ENCODE data around the gene AKT2. TPM values are rescaled to one million over a fixed set of nuclear protein-coding genes. Genes with fewer than 3 reads are reported as not detected.
A peak's percentile ranks its signal among the peaks of the same experiment; 100 is the strongest.

The AKT2 gene
- total RNA-seq, 1 donor from 2014 or later, result 127 TPM

- Mint-ChIP-seq H3K9me3 (ENCODE audit: unreplicated experiment) (no peaks in the 10 kb centered on the region), H3K27me3 (ENCODE audit: low read depth, unreplicated experiment) (no peaks in the 10 kb centered on the region), H3K4me3 (ENCODE audit: unreplicated experiment) (peak within 1 kb of the TSS; percentile 90), H3K27ac (ENCODE audit: unreplicated experiment) (peak within 1 kb of the TSS; percentile 91), H3K4me1 (ENCODE audit: low read depth, unreplicated experiment) (peaks cover 7% of the 10 kb centered on the region), H3K36me3 (ENCODE audit: low read depth, unreplicated experiment) (peaks cover 2% of the 10 kb centered on the region)
- peak within 1 kb of the TSS; percentile 88 for H3K4me2 ChIP-seq (ENCODE audit: low read length)
- H3K9me3 ChIP-seq (ENCODE audit: insufficient read depth, low read depth, low read length), result no peaks in the 10 kb centered on the region
- no peaks in the 10 kb centered on the region for H3K27me3 ChIP-seq (ENCODE audit: insufficient read depth, low read length)
- TF ChIP-seq CTCF (IDR thresholded peaks at IDR 0.05; ENCODE audit: insufficient read depth, low read depth, low read length) (no peak), EZH2 (IDR thresholded peaks at IDR 0.05; ENCODE audit: insufficient read depth, low read length) (no peak)
- DNase-seq (ENCODE audit: low read depth) (peak; percentile 51), FAIRE-seq (no peak)
- H3K9ac ChIP-seq (ENCODE audit: low read length), result peak within 1 kb of the TSS; percentile 91
- peaks cover 12% of the 10 kb centered on the region for H3K4me1 ChIP-seq (ENCODE audit: insufficient read depth, low read length)
- peak within 1 kb of the TSS; percentile 76 for H3K4me3 ChIP-seq (ENCODE audit: insufficient read depth, low read depth, low read length)
- peaks cover 8% of the 10 kb centered on the region for H3K79me2 ChIP-seq (ENCODE audit: insufficient read depth, low read length)
- no peaks in the 10 kb centered on the region for H3K36me3 ChIP-seq (ENCODE audit: insufficient read depth, low read length)
- H4K20me1 ChIP-seq (ENCODE audit: insufficient read depth, low read length), result peaks cover 12% of the 10 kb centered on the region
- peak within 1 kb of the TSS; percentile 95 for H2AFZ ChIP-seq (ENCODE audit: low read depth, low read length)
- peak within 1 kb of the TSS; percentile 88 for H3K27ac ChIP-seq (ENCODE audit: low read depth, low read length)
Measured at GRCh38 chr19:40190891-40191835, 94.0 kb downstream of the AKT2 start, which contains the start of gene MAP3K10. TSS of gene MAP3K10 (plus strand) at chr19:40191426. CDS start at chr19:40192032, 606 bp downstream.

- H3K36me3 Mint-ChIP-seq (ENCODE audit: low read depth, unreplicated experiment), result no peaks in the 10 kb centered on the region
- no peak for FAIRE-seq
Measured at GRCh38 chr19:40184273-40184672, 100.9 kb downstream of the AKT2 start.

More at GRCh38 chr19:40184273-40184672, 100.9 kb downstream of the AKT2 start:
- no peak for TF ChIP-seq EZH2 (IDR thresholded peaks at IDR 0.05; ENCODE audit: insufficient read depth, low read length)
- TF ChIP-seq CTCF (IDR thresholded peaks at IDR 0.05; ENCODE audit: insufficient read depth, low read depth, low read length), result no peak
- Histone ChIP-seq H3K9ac (ENCODE audit: low read length) (no peak overlapping the region), H4K20me1 (ENCODE audit: insufficient read depth, low read length) (no peaks in the 10 kb centered on the region), H3K79me2 (ENCODE audit: insufficient read depth, low read length) (no peaks in the 10 kb centered on the region), H3K36me3 (ENCODE audit: insufficient read depth, low read length) (no peaks in the 10 kb centered on the region), H3K9me3 (ENCODE audit: insufficient read depth, low read depth, low read length) (no peaks in the 10 kb centered on the region), H3K27me3 (ENCODE audit: insufficient read depth, low read length) (peaks cover 3% of the 10 kb centered on the region), H2AFZ (ENCODE audit: low read depth, low read length) (no peak overlapping the region), H3K4me3 (ENCODE audit: insufficient read depth, low read depth, low read length) (no peak overlapping the region), H3K4me1 (ENCODE audit: insufficient read depth, low read length) (no peaks in the 10 kb centered on the region), H3K27ac (ENCODE audit: low read depth, low read length) (no peak overlapping the region), H3K4me2 (ENCODE audit: low read length) (no peak overlapping the region)
- H3K4me3 Mint-ChIP-seq (ENCODE audit: unreplicated experiment), result no peak overlapping the region
- no peaks in the 10 kb centered on the region for H3K4me1 Mint-ChIP-seq (ENCODE audit: low read depth, unreplicated experiment)
- no peak overlapping the region for H3K27ac Mint-ChIP-seq (ENCODE audit: unreplicated experiment)
- H3K27me3 Mint-ChIP-seq (ENCODE audit: low read depth, unreplicated experiment), result peaks cover 5% of the 10 kb centered on the region
- no peaks in the 10 kb centered on the region for H3K9me3 Mint-ChIP-seq (ENCODE audit: unreplicated experiment)
- DNase-seq (ENCODE audit: low read depth), result no peak

Small RNA genes lying within 50 kb of the gene (microRNA-seq; reads per million reads assigned to microRNA genes)
- 46.3 reads per million, percentile 57 among the genes with 10 or more reads in this experiment for gene MIR641

Other genes starting within 250 kb of the AKT2 start
- gene ZNF780B, start 229.1 kb downstream of the AKT2 start, total RNA-seq, result 12.0 and 13.2 TPM in 2 replicates
- gene ZNF780A, start 194.4 kb downstream of the AKT2 start, total RNA-seq, result 17.3 and 18.7 TPM in 2 replicates
- gene MAP3K10, start 93.9 kb downstream of the AKT2 start, total RNA-seq, result 17.2 and 19.0 TPM in 2 replicates
- gene TTC9B, start 67.0 kb downstream of the AKT2 start, total RNA-seq, result not detected in 2 replicates
- 0.43 and 0.62 TPM in 2 replicates for gene CCNP, start 58.7 kb downstream of the AKT2 start, total RNA-seq
- 18.2 and 20.6 TPM in 2 replicates for gene C19orf47, start 63.1 kb upstream of the AKT2 start, total RNA-seq
- gene PLD3, start 63.4 kb upstream of the AKT2 start, total RNA-seq, result 728 and 882 TPM in 2 replicates
- 0.12 TPM in 1 of 2 replicates, not detected in the other for gene HIPK4, start 104.8 kb upstream of the AKT2 start, total RNA-seq
- 1.5 and 2.6 TPM in 2 replicates for gene PRX, start 128.0 kb upstream of the AKT2 start, total RNA-seq
- 21.6 and 22.9 TPM in 2 replicates for gene SERTAD1, start 140.6 kb upstream of the AKT2 start, total RNA-seq
- gene SERTAD3, start 159.0 kb upstream of the AKT2 start, total RNA-seq, result 49.7 and 58.5 TPM in 2 replicates
- 27.1 and 32.7 TPM in 2 replicates for gene BLVRB, start 180.4 kb upstream of the AKT2 start, total RNA-seq
- 0.41 and 0.53 TPM in 2 replicates for gene SPTBN4, start 181.7 kb upstream of the AKT2 start, total RNA-seq